Measurements from ENCODE around the gene PRPSAP1.
"Not testable (repeated sequence)": the region's sequence is repeated elsewhere in the genome, so short reads cannot be mapped to it uniquely, and the experiment has no call there.

Gene PRPSAP1

GRCh38 chr17:76277300-76278267 lies 76.1 kb downstream of the PRPSAP1 start:
- DNase-seq (ENCODE audit: low spot score) = no peak

GRCh38 chr17:76276461-76277299 lies 77.0 kb downstream of the PRPSAP1 start:
- DNase-seq (ENCODE audit: low spot score) = no peak

- peak; percentile 67 for DNase-seq (ENCODE audit: low spot score)
Measured at GRCh38 chr17:76276069-76276431, 77.7 kb downstream of the PRPSAP1 start.

- DNase-seq (ENCODE audit: low spot score) = no peak
Measured at GRCh38 chr17:76275382-76276068, 78.2 kb downstream of the PRPSAP1 start.

GRCh38 chr17:76274112-76274956 lies 79.4 kb downstream of the PRPSAP1 start:
- DNase-seq (ENCODE audit: low spot score) = no peak

- DNase-seq (ENCODE audit: low spot score) = no peak
Measured at GRCh38 chr17:76273445-76274111, 80.1 kb downstream of the PRPSAP1 start.

GRCh38 chr17:76272541-76273444 lies 80.9 kb downstream of the PRPSAP1 start:
- DNase-seq (ENCODE audit: low spot score) = no peak

GRCh38 chr17:76271669-76272540 lies 81.8 kb downstream of the PRPSAP1 start:
- peak; percentile 77 for DNase-seq (ENCODE audit: low spot score)

- DNase-seq (ENCODE audit: low spot score) = no peak
Measured at GRCh38 chr17:76270770-76271668, 82.7 kb downstream of the PRPSAP1 start.

- no peak for DNase-seq (ENCODE audit: low spot score)
Measured at GRCh38 chr17:76270127-76270592, 83.6 kb downstream of the PRPSAP1 start.

- no peak for DNase-seq (ENCODE audit: low spot score)
Measured at GRCh38 chr17:76268991-76269981, 84.4 kb downstream of the PRPSAP1 start.

GRCh38 chr17:76268015-76268749 lies 85.5 kb downstream of the PRPSAP1 start:
- DNase-seq (ENCODE audit: low spot score) = peak; percentile 63

GRCh38 chr17:76267581-76268001 lies 86.1 kb downstream of the PRPSAP1 start:
- not testable (repeated sequence) for DNase-seq (ENCODE audit: low spot score)

GRCh38 chr17:76267051-76267576 lies 86.6 kb downstream of the PRPSAP1 start:
- DNase-seq (ENCODE audit: low spot score) = no peak

- DNase-seq (ENCODE audit: low spot score) = no peak
Measured at GRCh38 chr17:76266244-76266938, 87.3 kb downstream of the PRPSAP1 start.

Measured in germinal center (tissue), 1 donor.